Activated CD4-positive, alpha-beta T cell treated with anti-CD3 and anti-CD28 coated beads, Interleukin-2, amount 50 U/mL, for 4 hours (primary cell): ENCODE measurements around the gene IL1F10.

Source experiments
- DNase-seq, 2 experiments: peaks; one replicate each; pipeline ENCODE4 v3.0.0-alpha.2; 2020

The IL1F10 gene

GRCh38 chr2:113114224-113114945, 46.6 kb downstream of the IL1F10 start:
- no peak for DNase-seq

GRCh38 chr2:113114996-113115395, 47.2 kb downstream of the IL1F10 start:
- DNase-seq, result no peak

GRCh38 chr2:113116100-113116958, 48.6 kb downstream of the IL1F10 start:
- DNase-seq, result no peak

GRCh38 chr2:113117541-113118262, 49.9 kb downstream of the IL1F10 start:
- no peak for DNase-seq

GRCh38 chr2:113118263-113118657, 50.5 kb downstream of the IL1F10 start:
- no peak for DNase-seq

GRCh38 chr2:113119111-113119510, 51.3 kb downstream of the IL1F10 start:
- no peak for DNase-seq

- no peak for DNase-seq
Measured at GRCh38 chr2:113120861-113121260, 53.1 kb downstream of the IL1F10 start.

GRCh38 chr2:113122364-113122763, 54.6 kb downstream of the IL1F10 start:
- DNase-seq, result no peak

- no peak for DNase-seq
Measured at GRCh38 chr2:113123726-113124125, 56.0 kb downstream of the IL1F10 start.

GRCh38 chr2:113124181-113124961, 56.6 kb downstream of the IL1F10 start:
- DNase-seq, result no peak
